Parathyroid adenoma (tissue), 2 donors: Measurements from ENCODE around the gene CADM1.

Source experiments
- H2AFZ ChIP-seq: fragments of 300-600 bp; sonication (generic); one replicate; pipeline ENCODE4 v1.7.0; 2017; ENCODE audit warnings: antibody characterized with exemption, mild to moderate bottlenecking
- H3K27ac ChIP-seq: fragments of 300-600 bp; sonication (generic); one replicate; pipeline ENCODE4 v1.7.0; 2017
- H3K27me3 ChIP-seq: fragments of 300-600 bp; sonication (generic); one replicate; pipeline ENCODE4 v1.7.0; 2017; ENCODE audit warnings: low read length; ENCODE audit not compliant: control insufficient read depth, insufficient read depth
- H3K36me3 ChIP-seq: fragments of 300-600 bp; sonication (generic); one replicate; pipeline ENCODE4 v1.7.0; 2017; ENCODE audit warnings: low read length; ENCODE audit not compliant: control insufficient read depth, insufficient read depth
- H3K4me1 ChIP-seq: fragments of 300-600 bp; sonication (generic); one replicate; pipeline ENCODE4 v1.7.0; 2017; ENCODE audit warnings: control low read depth
- H3K4me2 ChIP-seq: fragments of 300-600 bp; sonication (generic); one replicate; pipeline ENCODE4 v1.7.0; 2017; ENCODE audit warnings: low read length
- H3K4me3 ChIP-seq: fragments of 300-600 bp; sonication (generic); one replicate; pipeline ENCODE4 v1.7.0; 2017; ENCODE audit warnings: low read depth, low read length
- H3K79me2 ChIP-seq: fragments of 300-600 bp; sonication (generic); one replicate; pipeline ENCODE4 v1.7.0; 2017; ENCODE audit warnings: control low read depth
- H3K9ac ChIP-seq: fragments of 300-600 bp; sonication (generic); one replicate; pipeline ENCODE4 v1.7.0; 2017; ENCODE audit warnings: mild to moderate bottlenecking
- H3K9me3 ChIP-seq: fragments of 300-600 bp; sonication (generic); one replicate; pipeline ENCODE4 v1.7.0; 2017; ENCODE audit warnings: low read length; ENCODE audit not compliant: control insufficient read depth
- TF ChIP-seq, protein P1 (sequence below): fragments of 300-600 bp; sonication (generic); IDR thresholded peaks from one replicate; pipeline ENCODE4 v1.7.0; 2017; ENCODE audit warnings: antibody characterized with exemption, mild to moderate bottlenecking
- donor health status: primary hyperparathyroidism.

The CADM1 gene

DNA sequence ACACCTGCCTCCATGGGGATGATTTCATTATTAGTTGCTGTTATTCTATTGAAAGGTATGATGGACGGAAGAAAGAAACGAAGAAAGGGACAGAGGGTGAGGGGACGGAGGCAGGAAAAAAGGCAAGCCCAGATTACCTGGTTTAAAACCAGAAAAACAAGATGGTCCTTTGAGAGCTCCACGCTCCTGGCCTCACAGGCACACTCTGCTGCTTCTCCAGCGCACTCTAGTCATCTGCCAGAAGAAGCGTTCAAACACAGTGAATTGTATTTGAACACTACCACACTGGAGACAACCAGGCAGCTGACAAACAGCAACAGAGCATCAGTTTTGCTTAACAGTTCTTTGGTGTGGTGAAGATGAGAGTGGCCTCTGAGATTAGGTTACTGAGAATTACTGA is 216.9 kb downstream of the CADM1 start:
- no peak overlapping the region for H3K27ac ChIP-seq
- H2AFZ ChIP-seq: no peak overlapping the region
- no peak overlapping the region for H3K4me2 ChIP-seq
- H3K9ac ChIP-seq: no peak overlapping the region
- H3K27me3 ChIP-seq: no peaks in the 10 kb centered on the region
- H3K9me3 ChIP-seq: no peaks in the 10 kb centered on the region
- no peaks in the 10 kb centered on the region for H3K36me3 ChIP-seq
- no peaks in the 10 kb centered on the region for H3K79me2 ChIP-seq
- no peak overlapping the region for H3K4me3 ChIP-seq
- TF ChIP-seq, protein P1, sequence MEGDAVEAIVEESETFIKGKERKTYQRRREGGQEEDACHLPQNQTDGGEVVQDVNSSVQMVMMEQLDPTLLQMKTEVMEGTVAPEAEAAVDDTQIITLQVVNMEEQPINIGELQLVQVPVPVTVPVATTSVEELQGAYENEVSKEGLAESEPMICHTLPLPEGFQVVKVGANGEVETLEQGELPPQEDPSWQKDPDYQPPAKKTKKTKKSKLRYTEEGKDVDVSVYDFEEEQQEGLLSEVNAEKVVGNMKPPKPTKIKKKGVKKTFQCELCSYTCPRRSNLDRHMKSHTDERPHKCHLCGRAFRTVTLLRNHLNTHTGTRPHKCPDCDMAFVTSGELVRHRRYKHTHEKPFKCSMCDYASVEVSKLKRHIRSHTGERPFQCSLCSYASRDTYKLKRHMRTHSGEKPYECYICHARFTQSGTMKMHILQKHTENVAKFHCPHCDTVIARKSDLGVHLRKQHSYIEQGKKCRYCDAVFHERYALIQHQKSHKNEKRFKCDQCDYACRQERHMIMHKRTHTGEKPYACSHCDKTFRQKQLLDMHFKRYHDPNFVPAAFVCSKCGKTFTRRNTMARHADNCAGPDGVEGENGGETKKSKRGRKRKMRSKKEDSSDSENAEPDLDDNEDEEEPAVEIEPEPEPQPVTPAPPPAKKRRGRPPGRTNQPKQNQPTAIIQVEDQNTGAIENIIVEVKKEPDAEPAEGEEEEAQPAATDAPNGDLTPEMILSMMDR: no peak
- peaks cover 5% of the 10 kb centered on the region for H3K4me1 ChIP-seq

DNA sequence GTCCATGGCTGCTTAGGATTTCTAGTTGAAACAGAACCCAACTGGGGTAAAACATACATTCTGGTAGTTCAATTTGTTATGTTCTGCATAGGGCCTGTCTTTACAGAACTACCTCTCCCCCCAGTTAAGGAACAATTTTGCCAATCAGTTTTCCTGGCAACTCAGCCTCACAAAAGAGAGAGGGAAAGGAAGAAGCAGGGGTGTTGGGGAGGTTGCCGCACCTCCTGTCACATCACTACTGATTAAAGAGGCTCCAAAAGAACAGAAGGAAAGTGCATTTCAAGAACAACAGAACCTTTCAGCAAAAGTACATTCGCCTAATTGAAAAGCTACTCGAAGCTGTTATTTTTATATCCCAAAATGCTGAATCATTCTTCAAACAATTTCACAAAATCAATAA is 217.6 kb downstream of the CADM1 start:
- Histone ChIP-seq H3K36me3 (no peaks in the 10 kb centered on the region), H3K27ac (no peak overlapping the region), H3K79me2 (no peaks in the 10 kb centered on the region)

DNA sequence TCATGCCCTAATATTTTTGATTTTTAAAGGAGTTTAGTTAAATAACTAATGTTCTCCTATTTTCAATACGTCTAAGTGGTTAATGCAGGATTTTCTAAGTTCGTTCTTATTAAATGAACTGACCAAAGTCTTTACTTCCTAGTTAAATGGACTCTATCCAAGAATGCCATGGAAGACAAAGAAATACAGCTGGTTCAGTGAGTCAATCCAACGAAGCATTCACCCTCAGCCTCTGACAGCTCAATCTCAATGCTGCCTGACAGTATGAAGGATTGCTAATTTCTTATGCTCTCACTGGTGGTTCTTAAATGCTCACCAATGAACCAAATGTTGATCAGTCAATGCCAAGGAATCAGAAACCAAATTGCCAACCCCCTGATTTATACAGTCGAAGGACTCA is 219.4 kb downstream of the CADM1 start:
- Histone ChIP-seq H3K4me1 (no peaks in the 10 kb centered on the region), H3K27ac (no peak overlapping the region), H3K36me3 (no peaks in the 10 kb centered on the region), H3K4me2 (no peak overlapping the region), H2AFZ (no peak overlapping the region), H3K4me3 (no peak overlapping the region), H3K79me2 (no peaks in the 10 kb centered on the region), H3K27me3 (no peaks in the 10 kb centered on the region), H3K9me3 (no peaks in the 10 kb centered on the region), H3K9ac (no peak overlapping the region)
- TF ChIP-seq, protein P1: no peak

More for the DNA sequence above, 217.6 kb downstream of the CADM1 start:
- Histone ChIP-seq H3K9ac (no peak overlapping the region), H3K9me3 (no peaks in the 10 kb centered on the region), H3K27me3 (no peaks in the 10 kb centered on the region), H3K4me2 (no peak overlapping the region), H2AFZ (no peak overlapping the region), H3K4me1 (peaks cover 5% of the 10 kb centered on the region), H3K4me3 (no peak overlapping the region)
- TF ChIP-seq, protein P1: no peak

GRCh38 chr11:115282923-115283322 is 221.3 kb downstream of the CADM1 start:
- H3K9ac ChIP-seq: no peak overlapping the region
- no peaks in the 10 kb centered on the region for H3K4me1 ChIP-seq
- no peaks in the 10 kb centered on the region for H3K9me3 ChIP-seq
- no peak overlapping the region for H3K27ac ChIP-seq
- H3K27me3 ChIP-seq: no peaks in the 10 kb centered on the region
- TF ChIP-seq, protein P1: no peak
- no peak overlapping the region for H3K4me3 ChIP-seq
- no peaks in the 10 kb centered on the region for H3K36me3 ChIP-seq
- H3K79me2 ChIP-seq: no peaks in the 10 kb centered on the region
- H2AFZ ChIP-seq: no peak overlapping the region
- H3K4me2 ChIP-seq: no peak overlapping the region

DNA sequence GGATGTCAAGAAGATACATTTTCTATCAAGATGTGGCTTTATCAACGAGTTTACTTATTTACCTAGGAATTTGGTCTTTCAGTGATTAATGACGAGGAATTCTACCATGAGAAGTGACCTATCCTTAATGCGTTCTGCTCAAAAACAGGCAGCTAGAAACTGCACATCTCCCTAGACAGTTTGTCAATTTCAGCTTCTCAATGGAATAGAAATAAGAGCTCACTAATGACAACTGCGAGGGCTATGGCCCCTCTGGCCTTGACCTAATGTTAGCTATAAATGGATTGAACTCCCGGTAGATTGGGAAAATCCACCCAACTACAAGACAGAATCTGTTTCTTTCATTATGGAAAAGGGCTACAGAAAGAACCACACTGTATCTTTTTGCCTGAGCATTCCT is 223.4 kb downstream of the CADM1 start:
- Histone ChIP-seq H3K79me2 (no peaks in the 10 kb centered on the region), H3K9ac (no peak overlapping the region), H3K4me3 (no peak overlapping the region), H3K36me3 (no peaks in the 10 kb centered on the region), H3K27ac (no peak overlapping the region), H2AFZ (no peak overlapping the region), H3K4me1 (no peaks in the 10 kb centered on the region), H3K4me2 (no peak overlapping the region), H3K9me3 (no peaks in the 10 kb centered on the region), H3K27me3 (no peaks in the 10 kb centered on the region)
- TF ChIP-seq, protein P1: no peak
